ENCODE measurements around the gene LCN15. TPM values are rescaled to one million over a fixed set of nuclear protein-coding genes. Genes with fewer than 3 reads are reported as not detected.

The LCN15 gene
- total RNA-seq, 2 experiments from 2014 or later, result not detected

GRCh38 chr9:136775191-136775590, 10.9 kb upstream of the LCN15 start:
- Histone ChIP-seq H3K4me1 (ENCODE audit: insufficient read depth, low read length) (peaks cover 5% of the 10 kb centered on the region), H3K9me3 (ENCODE audit: control insufficient read depth in 1 of 2, insufficient read depth in 1 of 2, low read length in 2 of 2) (peaks cover 0 to 9% of the 10 kb centered on the region in 2 experiments), H3K27ac (ENCODE audit: low read depth in 1 of 2, low read length in 2 of 2) (no peak overlapping the region), H3K36me3 (ENCODE audit: insufficient read depth, low read length) (no peaks in the 10 kb centered on the region), H3K4me3 (ENCODE audit: low read length) (no peak overlapping the region), H3K27me3 (ENCODE audit: control insufficient read depth in 1 of 2, insufficient read depth in 2 of 2, low read length in 2 of 2) (no peaks in the 10 kb centered on the region)
- no peak for DNase-seq
- TF ChIP-seq CTCF (IDR thresholded peaks at IDR 0.05), result no peak
- Mint-ChIP-seq H3K9me3 (no peaks in the 10 kb centered on the region), H3K27ac (no peak overlapping the region), H3K4me3 (no peak overlapping the region), H3K4me1 (ENCODE audit: low read depth) (no peaks in the 10 kb centered on the region), H3K36me3 (ENCODE audit: low read depth) (no peaks in the 10 kb centered on the region), H3K27me3 (peaks cover 17% of the 10 kb centered on the region)
- CTCF ChIA-PET, result no interaction called here
- ATAC-seq (ENCODE audit: poor library complexity), result no peak
- intact Hi-C loops (cut with DNase I, micrococcal nuclease), result no loop called here
- POLR2A ChIA-PET, result no interaction called here

- H3K4me1 Mint-ChIP-seq (ENCODE audit: low read depth), result no peaks in the 10 kb centered on the region
These were observed 10.2 kb upstream of the LCN15 start for GRCh38 chr9:136774416-136775045.

GRCh38 chr9:136773386-136774044, 9.2 kb upstream of the LCN15 start:
- peaks cover 11% of the 10 kb centered on the region for H3K27me3 Mint-ChIP-seq
- no peaks in the 10 kb centered on the region for H3K9me3 Mint-ChIP-seq
- Histone ChIP-seq H3K4me1 (ENCODE audit: insufficient read depth, low read length) (peaks cover 9% of the 10 kb centered on the region), H3K4me3 (ENCODE audit: low read length) (no peak overlapping the region), H3K9me3 (ENCODE audit: control insufficient read depth in 1 of 2, insufficient read depth in 1 of 2, low read length in 2 of 2) (peaks cover 0 to 9% of the 10 kb centered on the region in 2 experiments), H3K36me3 (ENCODE audit: insufficient read depth, low read length) (no peaks in the 10 kb centered on the region), H3K27me3 (ENCODE audit: control insufficient read depth in 1 of 2, insufficient read depth in 2 of 2, low read length in 2 of 2) (no peaks in the 10 kb centered on the region), H3K27ac (ENCODE audit: low read depth in 1 of 2, low read length in 2 of 2) (no peak overlapping the region)
- ATAC-seq (ENCODE audit: poor library complexity), result peak; percentile 60
- DNase-seq, result peak in 1 of 14 experiments; percentile 14
- intact Hi-C loops (cut with DNase I, micrococcal nuclease), result no loop called here
- POLR2A ChIA-PET, result no interaction called here
- no peak overlapping the region for H3K4me3 Mint-ChIP-seq
- H3K27ac Mint-ChIP-seq, result no peak overlapping the region
- no peaks in the 10 kb centered on the region for H3K4me1 Mint-ChIP-seq (ENCODE audit: low read depth)
- no peak for TF ChIP-seq CTCF (IDR thresholded peaks at IDR 0.05)
- CTCF ChIA-PET, result interaction anchor here (1.7 kb wide), 1 partner anchor 262 kb away, joined by 3 read pairs; no protein-coding TSS in a partner anchor
- no peaks in the 10 kb centered on the region for H3K36me3 Mint-ChIP-seq (ENCODE audit: low read depth)

More at GRCh38 chr9:136774416-136775045, 10.2 kb upstream of the LCN15 start:
- Mint-ChIP-seq H3K27ac (no peak overlapping the region), H3K4me3 (no peak overlapping the region), H3K36me3 (ENCODE audit: low read depth) (no peaks in the 10 kb centered on the region), H3K9me3 (no peaks in the 10 kb centered on the region), H3K27me3 (peaks cover 17% of the 10 kb centered on the region)
- Histone ChIP-seq H3K9me3 (ENCODE audit: control insufficient read depth in 1 of 2, insufficient read depth in 1 of 2, low read length in 2 of 2) (peaks cover 0 to 9% of the 10 kb centered on the region in 2 experiments), H3K36me3 (ENCODE audit: insufficient read depth, low read length) (no peaks in the 10 kb centered on the region), H3K4me1 (ENCODE audit: insufficient read depth, low read length) (peaks cover 9% of the 10 kb centered on the region), H3K27ac (ENCODE audit: low read depth in 1 of 2, low read length in 2 of 2) (no peak overlapping the region), H3K27me3 (ENCODE audit: control insufficient read depth in 1 of 2, insufficient read depth in 2 of 2, low read length in 2 of 2) (no peaks in the 10 kb centered on the region), H3K4me3 (ENCODE audit: low read length) (no peak overlapping the region)
- no peak for TF ChIP-seq CTCF (IDR thresholded peaks at IDR 0.05)
- ChIA-PET CTCF (interaction anchor here (1.7 kb wide), 1 partner anchor 261 kb away, joined by 3 read pairs; no protein-coding TSS in a partner anchor), POLR2A (no interaction called here)
- DNase-seq (no peak), ATAC-seq (ENCODE audit: poor library complexity) (no peak)
- intact Hi-C loops (cut with DNase I, micrococcal nuclease), result no loop called here
